Neural cell (in vitro differentiated cells): ENCODE measurements around the gene GRID1. TPM values are rescaled to one million over a fixed set of nuclear protein-coding genes. Genes with fewer than 3 reads are reported as not detected.
A peak's percentile ranks its signal among the peaks of the same experiment; 100 is the strongest.

ENCODE experiments used
- H2AFZ ChIP-seq: fragments of 200-600, 300-800 bp; sonication (generic), shearing (Covaris generic); 2 replicates; pipeline ENCODE4 v1.6.0; 2014; ENCODE audit warnings: low read depth, mild to moderate bottlenecking, antibody characterized with exemption, low read length, moderate library complexity
- H3F3A ChIP-seq: fragments of 200-600 bp; shearing (Covaris generic); 2 replicates; pipeline ENCODE4 v1.6.1; 2016; ENCODE audit warnings: mild to moderate bottlenecking, moderate library complexity, mixed read lengths, antibody characterized with exemption, low read length; ENCODE audit not compliant: insufficient read depth, poor library complexity, severe bottlenecking
- H3K27ac ChIP-seq: fragments of 200-600, 300-800 bp; sonication (generic), shearing (Covaris generic); 2 replicates; pipeline ENCODE4 v1.5.1; 2014; ENCODE audit warnings: mild to moderate bottlenecking, low read length, moderate library complexity
- H3K27me3 ChIP-seq: fragments of 300-800, 200-600 bp; sonication (generic), shearing (Covaris generic); 2 replicates; pipeline ENCODE4 v1.6.0; 2014; ENCODE audit warnings: mild to moderate bottlenecking, low read depth, low read length, moderate library complexity; ENCODE audit not compliant: insufficient read depth
- H3K36me3 ChIP-seq: fragments of 300-800, 200-600 bp; sonication (generic), shearing (Covaris generic); 2 replicates; pipeline ENCODE4 v1.5.1; 2014; ENCODE audit warnings: mild to moderate bottlenecking, antibody characterized with exemption, low read length, moderate library complexity; ENCODE audit not compliant: insufficient read depth
- H3K4me2 ChIP-seq: fragments of 300-800, 200-600 bp; sonication (generic), shearing (Covaris generic); 2 replicates; pipeline ENCODE4 v1.6.0; 2014; ENCODE audit warnings: mild to moderate bottlenecking, low read length
- H3K4me3 ChIP-seq: fragments of 300-800, 200-600 bp; sonication (generic), shearing (Covaris generic); 2 replicates; pipeline ENCODE4 v1.5.1; 2014; ENCODE audit warnings: mild to moderate bottlenecking, low read length, moderate library complexity
- H3K79me2 ChIP-seq: fragments of 200-600 bp; shearing (Covaris generic); replicated peaks from 2 replicates; pipeline ENCODE4 v1.6.0; 2014; ENCODE audit warnings: mild to moderate bottlenecking, low read length, moderate library complexity; ENCODE audit not compliant: insufficient read depth
- H3K9ac ChIP-seq: fragments of 300-800, 200-600 bp; sonication (generic), shearing (Covaris generic); 2 replicates; pipeline ENCODE4 v1.6.1; 2016; ENCODE audit warnings: mild to moderate bottlenecking, low read length, mixed read lengths
- H3K9me2 ChIP-seq: fragments of 200-600 bp; shearing (Covaris generic); 2 replicates; pipeline ENCODE4 v1.6.1; 2016; ENCODE audit warnings: mild to moderate bottlenecking, low read length, mixed read lengths; ENCODE audit not compliant: insufficient read depth
- H3K9me3 ChIP-seq: fragments of 200-600, 300-800 bp; sonication (generic), shearing (Covaris generic); 2 replicates; pipeline ENCODE4 v1.6.1; 2016; ENCODE audit warnings: mild to moderate bottlenecking, mixed run types, low read length, moderate library complexity, mixed read lengths
- H4K20me1 ChIP-seq: fragments of 200-600 bp; shearing (Covaris generic); 2 replicates; pipeline ENCODE4 v1.6.1; 2016; ENCODE audit warnings: mild to moderate bottlenecking, mixed run types; ENCODE audit not compliant: insufficient read depth
- EP300 ChIP-seq: fragments of 450-650 bp; conservative IDR thresholded peaks from 2 replicates; pipeline ENCODE4 v1.6.1; 2014; ENCODE audit warnings: antibody characterized with exemption, mild to moderate bottlenecking, moderate library complexity; ENCODE audit not compliant: poor library complexity, severe bottlenecking
- EZH2 ChIP-seq: fragments of 200-600, 300-800 bp; shearing (Covaris generic), sonication (generic); IDR thresholded peaks from 2 replicates; pipeline ENCODE4 v1.6.1; 2014; ENCODE audit warnings: antibody characterized with exemption, low read length, borderline replicate concordance, mild to moderate bottlenecking; ENCODE audit not compliant: insufficient read depth, poor library complexity, severe bottlenecking
- MXI1 ChIP-seq: fragments of 450-650 bp; conservative IDR thresholded peaks from 2 replicates; pipeline ENCODE4 v1.6.1; 2014; ENCODE audit warnings: antibody characterized with exemption, mild to moderate bottlenecking; ENCODE audit not compliant: poor library complexity, severe bottlenecking
- POLR2AphosphoS5 ChIP-seq: IDR thresholded peaks from 2 replicates; pipeline ENCODE4 v1.6.1; 2012
- RAD21 ChIP-seq: fragments of 450-650 bp; conservative IDR thresholded peaks from 2 replicates; pipeline ENCODE4 v1.6.1; 2014; ENCODE audit warnings: antibody characterized with exemption, mild to moderate bottlenecking, moderate library complexity
- REST ChIP-seq: IDR thresholded peaks from 2 replicates; pipeline ENCODE4 v1.6.1; 2012; ENCODE audit warnings: borderline replicate concordance
- SMC3 ChIP-seq: fragments of 450-650 bp; conservative IDR thresholded peaks from 2 replicates; pipeline ENCODE4 v1.6.1; 2014; ENCODE audit warnings: antibody characterized with exemption, mild to moderate bottlenecking, moderate library complexity; ENCODE audit not compliant: poor library complexity
- TAF1 ChIP-seq: IDR thresholded peaks from 2 replicates; pipeline ENCODE4 v1.6.1; 2012; ENCODE audit warnings: low read depth
- polyA plus RNA-seq: library from polyadenylated mRNA; depleted of rRNA; stranded (reverse); fragments of >200 nt; gene quantifications from 2 replicates; pipeline ENCODE4 v1.2.3, GENCODE V29; 2014
- TF ChIP-seq, protein P1 (sequence below): fragments of 450-650 bp; IDR thresholded peaks from 2 replicates; pipeline ENCODE4 v1.5.1; 2014; ENCODE audit warnings: antibody characterized with exemption, mild to moderate bottlenecking, moderate library complexity; ENCODE audit not compliant: poor library complexity, severe bottlenecking

GRID1 gene
- polyA plus RNA-seq, 1 donor from 2014 or later: 7.3 TPM

DNA sequence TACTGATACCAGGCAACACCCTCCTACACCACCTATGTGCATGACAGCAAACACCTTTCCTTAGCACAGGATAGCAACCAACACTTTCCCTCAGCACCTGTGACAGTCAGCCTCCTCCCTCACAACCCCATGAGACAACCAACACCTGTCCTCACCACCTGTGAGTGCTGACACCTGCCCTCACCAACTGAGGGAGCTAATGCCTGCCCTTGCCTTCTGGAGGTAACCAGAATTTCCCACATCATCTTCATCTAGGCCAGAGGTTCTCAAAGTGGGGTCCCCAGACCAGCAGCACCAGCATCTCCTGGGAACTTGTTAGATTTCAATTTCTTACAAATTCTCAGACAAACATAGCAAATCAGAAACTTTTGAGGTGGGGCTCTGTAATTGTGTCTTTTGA lies 112.5 kb downstream of the GRID1 start:
- Histone ChIP-seq H3K36me3 (no peaks in the 10 kb centered on the region), H3K4me3 (no peak overlapping the region), H4K20me1 (no peaks in the 10 kb centered on the region), H3K27me3 (no peaks in the 10 kb centered on the region), H2AFZ (no peak overlapping the region), H3K9me3 (no peaks in the 10 kb centered on the region), H3K4me2 (no peak overlapping the region), H3K9ac (no peak overlapping the region), H3K27ac (no peak overlapping the region), H3K79me2 (no peaks in the 10 kb centered on the region), H3F3A (no peaks in the 10 kb centered on the region), H3K9me2 (no peaks in the 10 kb centered on the region)
- TF ChIP-seq SMC3 (no peak), EZH2 (no peak), EP300 (no peak), MXI1 (no peak), TAF1 (no peak), REST (no peak), RAD21 (no peak), POLR2AphosphoS5 (no peak)
- TF ChIP-seq, protein P1, sequence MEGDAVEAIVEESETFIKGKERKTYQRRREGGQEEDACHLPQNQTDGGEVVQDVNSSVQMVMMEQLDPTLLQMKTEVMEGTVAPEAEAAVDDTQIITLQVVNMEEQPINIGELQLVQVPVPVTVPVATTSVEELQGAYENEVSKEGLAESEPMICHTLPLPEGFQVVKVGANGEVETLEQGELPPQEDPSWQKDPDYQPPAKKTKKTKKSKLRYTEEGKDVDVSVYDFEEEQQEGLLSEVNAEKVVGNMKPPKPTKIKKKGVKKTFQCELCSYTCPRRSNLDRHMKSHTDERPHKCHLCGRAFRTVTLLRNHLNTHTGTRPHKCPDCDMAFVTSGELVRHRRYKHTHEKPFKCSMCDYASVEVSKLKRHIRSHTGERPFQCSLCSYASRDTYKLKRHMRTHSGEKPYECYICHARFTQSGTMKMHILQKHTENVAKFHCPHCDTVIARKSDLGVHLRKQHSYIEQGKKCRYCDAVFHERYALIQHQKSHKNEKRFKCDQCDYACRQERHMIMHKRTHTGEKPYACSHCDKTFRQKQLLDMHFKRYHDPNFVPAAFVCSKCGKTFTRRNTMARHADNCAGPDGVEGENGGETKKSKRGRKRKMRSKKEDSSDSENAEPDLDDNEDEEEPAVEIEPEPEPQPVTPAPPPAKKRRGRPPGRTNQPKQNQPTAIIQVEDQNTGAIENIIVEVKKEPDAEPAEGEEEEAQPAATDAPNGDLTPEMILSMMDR: no peak

DNA sequence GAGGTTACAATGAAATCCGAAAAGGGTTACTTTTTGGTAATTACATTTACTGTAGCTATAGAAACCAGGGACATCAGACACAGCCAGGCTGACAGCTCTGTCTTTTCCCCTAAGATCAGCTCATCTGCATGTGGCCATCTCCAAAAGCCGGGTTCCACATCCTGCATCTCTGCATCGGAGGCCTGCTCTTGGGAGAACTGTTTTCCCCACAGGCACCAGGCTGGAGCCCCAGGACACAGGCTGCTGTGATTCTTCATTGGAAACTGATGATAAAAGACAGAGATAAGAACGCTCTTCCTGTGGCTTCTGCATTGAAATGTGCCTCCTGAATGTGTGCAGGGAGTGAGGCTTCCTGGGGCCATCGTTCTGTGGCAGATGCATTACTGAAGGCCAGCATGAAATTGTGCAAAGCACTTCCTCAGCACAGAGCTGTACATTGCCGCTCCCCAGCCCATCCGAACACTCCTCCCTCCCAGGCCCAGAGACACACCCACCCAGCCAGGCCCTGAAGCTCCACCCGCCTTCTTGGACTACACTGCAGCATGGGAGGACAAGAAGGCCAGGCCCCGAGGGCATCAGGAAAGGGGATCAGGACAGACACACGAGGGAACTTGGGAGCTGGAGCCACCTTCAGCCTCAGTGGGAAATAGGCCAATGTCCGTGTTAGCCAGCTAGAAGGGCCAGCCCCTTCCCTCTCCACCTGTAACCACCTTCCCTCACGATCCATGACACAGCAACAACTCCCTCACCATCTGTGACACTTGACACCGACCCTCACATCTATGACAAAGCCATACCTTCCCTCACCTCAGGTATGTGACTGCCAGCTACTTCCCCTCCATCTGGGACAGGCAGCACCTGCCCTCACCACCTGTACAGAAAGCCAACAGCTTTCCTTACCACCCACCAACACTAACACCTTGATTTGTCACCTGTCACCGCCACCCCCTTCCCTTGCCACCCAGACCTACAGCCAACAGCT lies 113.2 kb downstream of the GRID1 start:
- H3K27me3 ChIP-seq: no peaks in the 10 kb centered on the region
- TF ChIP-seq MXI1: no peak
- TF ChIP-seq SMC3: no peak
- TF ChIP-seq TAF1: no peak
- TF ChIP-seq EP300: no peak
- no peak for TF ChIP-seq RAD21
- TF ChIP-seq, protein P1: no peak
- TF ChIP-seq REST: no peak
- no peak for TF ChIP-seq POLR2AphosphoS5
- H3K36me3 ChIP-seq: no peaks in the 10 kb centered on the region
- no peaks in the 10 kb centered on the region for H4K20me1 ChIP-seq
- H3K4me3 ChIP-seq: peak overlapping the region; percentile 8
- H3K9me2 ChIP-seq: no peaks in the 10 kb centered on the region
- H3K9ac ChIP-seq: no peak overlapping the region
- H3K4me2 ChIP-seq: no peak overlapping the region
- H2AFZ ChIP-seq: no peak overlapping the region
- no peaks in the 10 kb centered on the region for H3F3A ChIP-seq
- no peaks in the 10 kb centered on the region for H3K9me3 ChIP-seq
- H3K79me2 ChIP-seq: no peaks in the 10 kb centered on the region
- H3K27ac ChIP-seq: no peak overlapping the region
